Stomach (tissue), 9 donors: ENCODE data around the gene NPIPB8. TPM values are rescaled to one million over a fixed set of nuclear protein-coding genes. Genes with fewer than 3 reads are reported as not detected.
A peak's percentile ranks its signal among the peaks of the same experiment; 100 is the strongest.
"Not testable (repeated sequence)": the region's sequence is repeated elsewhere in the genome, so short reads cannot be mapped to it uniquely, and the experiment has no call there.

ENCODE experiments used
- DNase-seq, 2 donors: peaks; one replicate each; pipeline versions ENCODE4 v3.0.0 to v3.0.0-alpha.2; 2013 to 2019
- H3K27ac ChIP-seq, 5 donors: fragments of 200-600 bp in 4 of 5; sonication (generic) in 4 of 5; one replicate each; pipeline ENCODE4 v1.5.1; 2013 to 2019; ENCODE audit warnings: mild to moderate bottlenecking in 1 of 5, moderate library complexity in 1 of 5
- H3K27me3 ChIP-seq, 3 donors: fragments of 200-600 bp; sonication (generic); one replicate each; pipeline ENCODE4 v1.5.1; 2017 to 2019; ENCODE audit warnings: mixed run types in 1 of 3
- H3K36me3 ChIP-seq, 4 donors: fragments of 200-600 bp; sonication (generic); 1 replicate in 3 of 4; 2 replicates in 1 of 4; pipeline ENCODE4 v1.5.1; 2016 to 2019
- H3K4me1 ChIP-seq, 4 donors: fragments of 200-600 bp; sonication (generic); one replicate each; pipeline ENCODE4 v1.5.1; 2016 to 2019
- H3K4me3 ChIP-seq, 4 donors: fragments of 200-600 bp; sonication (generic) in 3 of 4; one replicate each; pipeline ENCODE4 v1.5.1; 2016 to 2019; ENCODE audit warnings: mild to moderate bottlenecking in 1 of 4
- H3K9me3 ChIP-seq, 4 donors: fragments of 200-600 bp; sonication (generic); one replicate each; pipeline ENCODE4 v1.5.1; 2016 to 2019
- EP300 ChIP-seq: sonication (generic); formaldehyde crosslinking; IDR thresholded peaks from one replicate; pipeline ENCODE4 v1.6.1; 2017; ENCODE audit warnings: antibody characterized with exemption
- POLR2A ChIP-seq, 4 donors: fragments of 450-650 bp; IDR thresholded peaks; one replicate each; pipeline ENCODE4 v1.6.1; 2016; ENCODE audit warnings: antibody characterized with exemption in 4 of 4, control low read depth in 2 of 4, mild to moderate bottlenecking in 1 of 4, moderate library complexity in 1 of 4
- POLR2AphosphoS5 ChIP-seq, 3 donors: sonication (generic); formaldehyde crosslinking; IDR thresholded peaks; one replicate each; pipeline ENCODE4 v1.6.1; 2016; ENCODE audit warnings: antibody characterized with exemption in 3 of 3
- WGBS, 5 donors: extraction: QIAGEN DNeasy Blood & Tissue Kit in 3 of 5; methylation state at CpG; one replicate each; pipeline versions ENCODE4 v1.1.5 to v1.1.7; 2013 to 2018; 5-methylcytosine and 5-hydroxymethylcytosine counted together
- intact Hi-C: fragments of 100-400 bp; cut with DNase I; formaldehyde crosslinking; loops from one replicate; pipeline ENCODE4 v1.15.1; 2023; ENCODE audit warnings: low total_unique reads
- polyA plus RNA-seq, 3 donors: library from polyadenylated mRNA; stranded (reverse); fragments of 200-250 nt; gene quantifications; one replicate each; pipeline ENCODE4 v1.2.3, GENCODE V29; 2013
- total RNA-seq, 5 donors: library from RNA; depleted of rRNA; stranded (reverse); fragments of >200 nt; gene quantifications; one replicate each; pipeline versions ENCODE4 v1.1.0 to v1.2.3, GENCODE V29; 2014 to 2016
- TF ChIP-seq, protein P1 (sequence below), 7 experiments: fragments of 450-650 bp in 4 of 7; fragments of 200-600 bp in 3 of 7; sonication (generic) in 3 of 7; IDR thresholded peaks; one replicate each; pipeline ENCODE4 v1.5.1; 2016 to 2019; ENCODE audit warnings: antibody characterized with exemption in 7 of 7, control low read depth in 2 of 7, mild to moderate bottlenecking in 1 of 7
- donor health status: healthy with polysubstance abuse.
- donor health status: Bipolar disorder and iron deficiency.
- donor health status: healthy.

The NPIPB8 gene
- total and polyA plus RNA-seq, 8 donors = 0.08 to 1.0 TPM; not detected in 6

DNA sequence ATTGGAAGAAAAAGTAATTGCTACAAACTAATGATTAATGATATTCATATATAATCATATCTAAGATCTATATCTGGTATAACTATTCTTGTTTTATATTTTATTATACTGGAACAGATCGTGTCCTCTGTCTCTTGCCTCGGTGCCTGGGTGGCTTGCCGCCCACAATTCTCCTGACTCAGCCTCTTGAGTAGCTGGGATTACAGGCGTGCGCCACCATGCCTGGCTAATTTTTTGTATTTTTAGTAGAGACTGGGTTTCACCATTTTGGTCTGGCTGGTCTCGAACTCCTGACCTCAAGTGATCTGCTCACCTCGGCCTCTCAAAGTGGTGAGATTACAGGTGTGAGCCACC is 21.7 kb upstream of the NPIPB8 start:
- H3K4me1 ChIP-seq, H3K4me3 ChIP-seq, H3K27ac ChIP-seq, H3K27me3 ChIP-seq, H3K9me3 ChIP-seq, intact Hi-C loops, DNase-seq: not testable (repeated sequence)
- TF ChIP-seq, protein P1, sequence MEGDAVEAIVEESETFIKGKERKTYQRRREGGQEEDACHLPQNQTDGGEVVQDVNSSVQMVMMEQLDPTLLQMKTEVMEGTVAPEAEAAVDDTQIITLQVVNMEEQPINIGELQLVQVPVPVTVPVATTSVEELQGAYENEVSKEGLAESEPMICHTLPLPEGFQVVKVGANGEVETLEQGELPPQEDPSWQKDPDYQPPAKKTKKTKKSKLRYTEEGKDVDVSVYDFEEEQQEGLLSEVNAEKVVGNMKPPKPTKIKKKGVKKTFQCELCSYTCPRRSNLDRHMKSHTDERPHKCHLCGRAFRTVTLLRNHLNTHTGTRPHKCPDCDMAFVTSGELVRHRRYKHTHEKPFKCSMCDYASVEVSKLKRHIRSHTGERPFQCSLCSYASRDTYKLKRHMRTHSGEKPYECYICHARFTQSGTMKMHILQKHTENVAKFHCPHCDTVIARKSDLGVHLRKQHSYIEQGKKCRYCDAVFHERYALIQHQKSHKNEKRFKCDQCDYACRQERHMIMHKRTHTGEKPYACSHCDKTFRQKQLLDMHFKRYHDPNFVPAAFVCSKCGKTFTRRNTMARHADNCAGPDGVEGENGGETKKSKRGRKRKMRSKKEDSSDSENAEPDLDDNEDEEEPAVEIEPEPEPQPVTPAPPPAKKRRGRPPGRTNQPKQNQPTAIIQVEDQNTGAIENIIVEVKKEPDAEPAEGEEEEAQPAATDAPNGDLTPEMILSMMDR (IDR thresholded peaks at IDR 0.05) = peak in 1 of 7 experiments; percentile 0
- peaks cover 0 to 14% (median 2%) of the 10 kb centered on the region in 4 donors for H3K36me3 ChIP-seq
- 78 to 88% (median 81%) methylated on average over 7 of the region's 7 CpGs for WGBS, 5 donors

DNA sequence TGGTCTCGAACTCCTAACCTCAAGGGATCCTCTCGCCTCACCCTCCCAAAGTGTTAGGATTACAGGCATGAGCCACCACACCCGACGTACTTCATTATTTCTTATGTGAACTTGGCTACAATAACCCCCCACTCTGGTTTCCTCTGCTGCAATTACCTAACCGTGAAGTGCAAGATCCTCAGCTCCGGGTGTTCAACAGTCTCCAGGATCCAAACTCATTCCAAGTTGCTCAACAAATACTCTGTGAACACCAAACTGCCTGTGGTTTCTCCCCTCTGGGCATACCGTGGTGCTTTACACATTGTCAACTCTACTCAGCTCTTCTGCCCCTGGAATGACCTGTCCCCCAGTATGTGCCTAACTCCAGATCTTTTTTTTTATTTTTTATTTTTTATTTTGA is 21.2 kb upstream of the NPIPB8 start:
- H3K27me3 ChIP-seq = peaks cover 0 to 6% (median 0%) of the 10 kb centered on the region in 3 donors
- no peak overlapping the region for H3K27ac ChIP-seq
- intact Hi-C loops = no loop called here
- H3K4me1 ChIP-seq = peaks cover 0 to 1% (median under 1%) of the 10 kb centered on the region in 4 donors
- no peak for TF ChIP-seq POLR2A (IDR thresholded peaks at IDR 0.05)
- TF ChIP-seq POLR2AphosphoS5 (IDR thresholded peaks at IDR 0.05) = no peak
- TF ChIP-seq EP300 = no peak
- TF ChIP-seq, protein P1 (IDR thresholded peaks at IDR 0.05) = no peak
- peaks cover 0 to 14% (median 2%) of the 10 kb centered on the region in 4 donors for H3K36me3 ChIP-seq
- no peak for DNase-seq
- H3K9me3 ChIP-seq = no peaks in the 10 kb centered on the region
- 66 to 84% (median 79%) methylated on average over 7 of the region's 7 CpGs for WGBS, 5 donors
- H3K4me3 ChIP-seq = no peak overlapping the region

DNA sequence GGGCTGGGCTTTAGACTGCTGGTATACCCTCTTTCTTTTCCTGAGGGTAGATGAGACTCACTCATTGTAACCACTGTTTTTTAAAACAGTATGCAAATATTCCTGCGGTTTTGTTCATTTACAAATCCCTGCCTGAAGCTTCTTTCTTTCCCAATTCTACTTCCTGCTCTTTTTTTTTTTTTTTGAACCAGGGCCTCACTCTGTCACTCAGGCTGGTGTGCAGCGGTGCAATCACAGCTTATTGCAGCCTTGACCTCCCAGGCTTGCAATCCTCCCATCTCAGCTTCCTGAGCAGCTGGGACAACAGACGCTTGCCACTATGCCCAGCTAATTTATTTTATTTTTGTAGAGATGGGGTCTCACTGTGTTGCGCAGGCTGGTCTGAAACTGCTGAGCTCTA is 20.0 kb upstream of the NPIPB8 start:
- Histone ChIP-seq H3K4me1 (peaks cover 6 to 14% (median 13%) of the 10 kb centered on the region in 4 donors), H3K9me3 (no peaks in the 10 kb centered on the region), H3K27me3 (peaks cover 0 to 6% (median 0%) of the 10 kb centered on the region in 3 donors), H3K4me3 (no peak overlapping the region), H3K27ac (no peak overlapping the region), H3K36me3 (peaks cover 0 to 14% (median 2%) of the 10 kb centered on the region in 4 donors)
- intact Hi-C loops = no loop called here
- 50 to 75% (median 65%) methylated on average over 4 of the region's 4 CpGs for WGBS, 5 donors
- TF ChIP-seq POLR2A (IDR thresholded peaks at IDR 0.05) = no peak
- TF ChIP-seq EP300 = no peak
- TF ChIP-seq, protein P1 (IDR thresholded peaks at IDR 0.05) = no peak
- TF ChIP-seq POLR2AphosphoS5 (IDR thresholded peaks at IDR 0.05) = no peak
- DNase-seq = no peak

DNA sequence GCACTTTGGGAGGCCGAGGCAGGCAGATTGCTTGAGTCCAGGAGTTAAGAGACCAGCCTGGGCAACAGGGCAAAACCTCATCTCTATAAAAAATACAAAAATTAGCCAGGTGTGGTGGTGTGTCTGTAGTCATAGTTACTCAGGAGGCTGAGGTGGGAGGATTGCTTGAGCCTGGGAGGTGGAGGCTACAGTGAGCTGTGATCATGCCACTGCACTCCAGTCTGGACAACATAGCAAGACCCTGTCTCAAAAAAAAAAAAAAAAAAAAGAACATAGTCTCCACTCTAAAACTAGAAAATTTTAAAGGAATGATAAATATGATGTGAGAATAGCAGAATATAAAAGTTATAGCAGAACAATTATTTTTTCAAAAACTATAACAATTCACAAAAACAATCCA is 17.5 kb upstream of the NPIPB8 start:
- DNase-seq, H3K27ac ChIP-seq, H3K27me3 ChIP-seq, H3K9me3 ChIP-seq, intact Hi-C loops, H3K4me3 ChIP-seq: not testable (repeated sequence)
- 63 to 93% (median 79%) methylated on average over 1 of the region's 1 CpG for WGBS, 5 donors
- peaks cover 6 to 26% (median 24%) of the 10 kb centered on the region in 4 donors for H3K4me1 ChIP-seq
- H3K36me3 ChIP-seq = peaks cover 0 to 14% (median 2%) of the 10 kb centered on the region in 4 donors

- intact Hi-C loops = no loop called here
- no peaks in the 10 kb centered on the region for H3K9me3 ChIP-seq
- H3K27me3 ChIP-seq = peaks cover 0 to 5% (median 0%) of the 10 kb centered on the region in 3 donors
- 54 to 68% (median 58%) methylated on average over 7 of the region's 7 CpGs for WGBS, 5 donors
- peaks cover 0 to 14% (median 2%) of the 10 kb centered on the region in 4 donors for H3K36me3 ChIP-seq
- no peak for TF ChIP-seq POLR2A (IDR thresholded peaks at IDR 0.05)
- TF ChIP-seq EP300 = no peak
- TF ChIP-seq POLR2AphosphoS5 (IDR thresholded peaks at IDR 0.05) = no peak
- TF ChIP-seq, protein P1 (IDR thresholded peaks at IDR 0.05) = no peak
- H3K4me1 ChIP-seq = peaks cover 6 to 26% (median 24%) of the 10 kb centered on the region in 4 donors
- H3K4me3 ChIP-seq = no peak overlapping the region
- H3K27ac ChIP-seq = no peak overlapping the region
- DNase-seq = no peak
These were observed 16.2 kb upstream of the NPIPB8 start for GRCh38 chr16:28621481-28622155.

DNA sequence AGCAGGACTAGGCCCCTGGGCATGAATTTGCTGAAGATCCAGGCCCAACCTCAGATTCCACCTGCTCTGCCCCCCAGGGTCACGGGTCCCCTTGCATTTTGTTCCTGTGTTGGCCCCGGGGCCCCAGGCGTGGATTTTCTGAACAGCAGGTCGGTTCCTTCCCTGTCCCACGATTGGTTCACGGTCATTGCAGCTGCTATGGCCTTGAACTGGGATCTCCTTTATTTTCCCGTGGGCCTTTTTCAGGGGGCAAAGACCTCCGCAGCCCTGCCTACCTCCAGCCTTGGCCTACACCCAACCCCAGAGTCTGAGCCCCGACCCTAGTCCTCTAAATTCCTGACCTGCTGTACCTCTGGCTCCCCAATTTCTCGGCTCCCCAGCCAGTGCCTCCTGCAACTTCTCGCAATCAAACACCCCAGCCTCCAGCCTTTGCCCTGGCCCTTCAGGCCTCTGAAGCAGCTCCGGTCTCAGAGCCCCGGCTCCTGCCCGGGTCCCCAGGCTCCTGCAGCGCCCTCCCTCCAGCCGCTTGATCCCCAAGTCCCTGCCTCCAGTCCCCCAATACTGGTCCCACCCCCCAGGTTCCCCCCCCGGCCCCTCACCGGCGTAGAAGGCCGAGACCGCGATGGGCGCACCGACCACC is 15.2 kb upstream of the NPIPB8 start:
- Histone ChIP-seq H3K4me3 (peak overlapping the region; percentile 45 to 63 (median 59)), H3K4me1 (peaks cover 6 to 26% (median 24%) of the 10 kb centered on the region in 4 donors), H3K36me3 (peaks cover 0 to 14% (median 2%) of the 10 kb centered on the region in 4 donors), H3K27ac (peak overlapping the region in 4 of 5 donors; percentile 5 to 76 (median 62))
- DNase-seq, intact Hi-C loops, H3K27me3 ChIP-seq, H3K9me3 ChIP-seq: not testable (repeated sequence)
- 26 to 55% (median 31%) methylated on average over 15 to 24 of the region's 24 CpGs for WGBS, 5 donors
